ENCODE data around the gene TSFM.

The TSFM gene

DNA sequence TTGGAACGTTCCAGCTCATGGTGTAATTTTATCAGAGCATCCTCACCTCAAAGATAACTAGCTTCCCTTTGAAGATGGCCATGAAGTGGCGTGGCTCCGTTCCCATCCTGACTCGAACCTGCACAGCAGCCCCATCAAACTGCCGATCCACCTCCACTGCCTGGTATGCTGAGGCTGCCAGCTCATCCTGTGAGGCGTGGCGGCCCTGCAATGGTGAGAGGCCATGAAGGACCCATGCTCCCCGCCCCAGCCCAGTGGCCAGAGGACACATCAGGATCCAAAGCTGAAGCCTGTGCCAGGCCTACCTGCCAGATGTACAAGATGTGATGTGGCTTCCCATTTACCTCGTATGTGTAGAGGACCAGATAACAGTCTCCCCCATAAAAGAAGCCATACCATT is 24.7 kb downstream of the TSFM start:
- no peak overlapping the region for H3K4me2 ChIP-seq (ENCODE audit: low read depth, low read length, poor library complexity, severe bottlenecking)
- H3K36me3 ChIP-seq (ENCODE audit: low read length): no peaks in the 10 kb centered on the region
- no peaks in the 10 kb centered on the region for H3K9me2 ChIP-seq (replicated peaks; ENCODE audit: insufficient read depth, low read length)
- H3K27ac ChIP-seq (ENCODE audit: low read depth, low read length): no peak overlapping the region
- no peak overlapping the region for H2AFZ ChIP-seq (ENCODE audit: low read depth, low read length, severe bottlenecking)
- no peaks in the 10 kb centered on the region for H3K79me2 ChIP-seq (ENCODE audit: insufficient read depth, low read length)
- no peaks in the 10 kb centered on the region for H3F3A ChIP-seq (ENCODE audit: insufficient read depth)
- H3K9me3 ChIP-seq (ENCODE audit: insufficient read depth, low read length): no peaks in the 10 kb centered on the region
- no peaks in the 10 kb centered on the region for H3K27me3 ChIP-seq (ENCODE audit: low read length)
- H3K4me3 ChIP-seq (ENCODE audit: insufficient read depth, low read length, poor library complexity, severe bottlenecking): no peak overlapping the region
- H3K9ac ChIP-seq (ENCODE audit: low read length): no peak overlapping the region
- TF ChIP-seq, protein P1, sequence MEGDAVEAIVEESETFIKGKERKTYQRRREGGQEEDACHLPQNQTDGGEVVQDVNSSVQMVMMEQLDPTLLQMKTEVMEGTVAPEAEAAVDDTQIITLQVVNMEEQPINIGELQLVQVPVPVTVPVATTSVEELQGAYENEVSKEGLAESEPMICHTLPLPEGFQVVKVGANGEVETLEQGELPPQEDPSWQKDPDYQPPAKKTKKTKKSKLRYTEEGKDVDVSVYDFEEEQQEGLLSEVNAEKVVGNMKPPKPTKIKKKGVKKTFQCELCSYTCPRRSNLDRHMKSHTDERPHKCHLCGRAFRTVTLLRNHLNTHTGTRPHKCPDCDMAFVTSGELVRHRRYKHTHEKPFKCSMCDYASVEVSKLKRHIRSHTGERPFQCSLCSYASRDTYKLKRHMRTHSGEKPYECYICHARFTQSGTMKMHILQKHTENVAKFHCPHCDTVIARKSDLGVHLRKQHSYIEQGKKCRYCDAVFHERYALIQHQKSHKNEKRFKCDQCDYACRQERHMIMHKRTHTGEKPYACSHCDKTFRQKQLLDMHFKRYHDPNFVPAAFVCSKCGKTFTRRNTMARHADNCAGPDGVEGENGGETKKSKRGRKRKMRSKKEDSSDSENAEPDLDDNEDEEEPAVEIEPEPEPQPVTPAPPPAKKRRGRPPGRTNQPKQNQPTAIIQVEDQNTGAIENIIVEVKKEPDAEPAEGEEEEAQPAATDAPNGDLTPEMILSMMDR (IDR thresholded peaks at IDR 0.05; ENCODE audit: insufficient read depth, low read length, poor library complexity, severe bottlenecking): no peak
- no peak for TF ChIP-seq EZH2phosphoT487 (conservative IDR thresholded peaks at IDR 0.05; ENCODE audit: low read length)
- H4K20me1 ChIP-seq (ENCODE audit: low read depth, low read length): no peaks in the 10 kb centered on the region

DNA sequence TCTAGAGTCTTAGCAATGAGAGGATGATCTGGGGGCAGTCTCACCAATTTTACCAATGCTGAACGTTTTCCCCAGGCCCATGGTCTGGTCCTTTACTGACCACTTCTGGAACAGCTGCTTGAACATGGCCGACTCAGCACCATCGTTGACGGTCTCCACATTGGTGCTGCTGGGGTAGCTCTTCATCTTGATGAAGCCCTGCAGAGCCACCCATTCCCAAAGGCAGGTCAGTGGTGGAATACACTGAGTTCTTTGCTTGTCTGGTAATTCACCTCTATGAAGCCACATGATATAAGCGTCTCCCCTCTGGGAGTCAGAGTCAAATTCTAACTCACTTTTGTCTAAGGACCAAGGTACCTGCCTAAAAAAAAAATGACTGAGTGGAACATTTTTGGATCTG is 25.8 kb downstream of the TSFM start:
- Histone ChIP-seq H3K79me2 (ENCODE audit: insufficient read depth, low read length) (no peaks in the 10 kb centered on the region), H3K4me3 (ENCODE audit: insufficient read depth, low read length, poor library complexity, severe bottlenecking) (no peak overlapping the region), H3K9me3 (ENCODE audit: insufficient read depth, low read length) (no peaks in the 10 kb centered on the region), H3K27ac (ENCODE audit: low read depth, low read length) (no peak overlapping the region), H3K4me2 (ENCODE audit: low read depth, low read length, poor library complexity, severe bottlenecking) (no peak overlapping the region), H3F3A (ENCODE audit: insufficient read depth) (no peaks in the 10 kb centered on the region), H3K9ac (ENCODE audit: low read length) (no peak overlapping the region), H4K20me1 (ENCODE audit: low read depth, low read length) (no peaks in the 10 kb centered on the region), H2AFZ (ENCODE audit: low read depth, low read length, severe bottlenecking) (no peak overlapping the region), H3K9me2 (replicated peaks; ENCODE audit: insufficient read depth, low read length) (no peaks in the 10 kb centered on the region), H3K36me3 (ENCODE audit: low read length) (no peaks in the 10 kb centered on the region), H3K27me3 (ENCODE audit: low read length) (no peaks in the 10 kb centered on the region)
- TF ChIP-seq, protein P1 (IDR thresholded peaks at IDR 0.05; ENCODE audit: insufficient read depth, low read length, poor library complexity, severe bottlenecking): no peak
- no peak for TF ChIP-seq EZH2phosphoT487 (conservative IDR thresholded peaks at IDR 0.05; ENCODE audit: low read length)

DNA sequence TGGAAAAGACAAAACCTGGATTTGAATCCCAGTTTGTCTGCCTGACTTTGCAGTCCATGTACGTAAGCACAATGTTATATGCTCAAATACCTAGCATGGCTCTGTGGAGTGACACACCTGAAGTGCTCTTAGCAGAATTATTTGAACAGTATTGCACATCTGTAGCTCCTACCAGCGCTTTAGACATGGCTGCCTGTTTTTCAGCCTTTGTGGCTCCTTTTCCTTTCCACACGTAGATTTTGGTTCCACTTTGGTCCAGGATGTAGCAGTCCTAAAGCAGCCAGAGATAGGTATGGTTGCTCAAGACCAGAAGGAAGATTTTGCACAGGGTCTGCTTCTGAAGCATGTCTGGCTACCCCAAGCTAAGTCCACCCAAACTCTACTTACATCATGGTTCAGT is 26.8 kb downstream of the TSFM start:
- no peaks in the 10 kb centered on the region for H3K9me2 ChIP-seq (replicated peaks; ENCODE audit: insufficient read depth, low read length)

More for the DNA sequence above, 26.8 kb downstream of the TSFM start:
- H3K27ac ChIP-seq (ENCODE audit: low read depth, low read length): no peak overlapping the region
- no peak overlapping the region for H3K4me2 ChIP-seq (ENCODE audit: low read depth, low read length, poor library complexity, severe bottlenecking)
- no peaks in the 10 kb centered on the region for H3K9me3 ChIP-seq (ENCODE audit: insufficient read depth, low read length)
- TF ChIP-seq, protein P1 (IDR thresholded peaks at IDR 0.05; ENCODE audit: insufficient read depth, low read length, poor library complexity, severe bottlenecking): no peak
- no peak for TF ChIP-seq EZH2phosphoT487 (conservative IDR thresholded peaks at IDR 0.05; ENCODE audit: low read length)
- H3K79me2 ChIP-seq (ENCODE audit: insufficient read depth, low read length): no peaks in the 10 kb centered on the region
- no peaks in the 10 kb centered on the region for H3K27me3 ChIP-seq (ENCODE audit: low read length)
- no peak overlapping the region for H3K9ac ChIP-seq (ENCODE audit: low read length)
- no peak overlapping the region for H3K4me3 ChIP-seq (ENCODE audit: insufficient read depth, low read length, poor library complexity, severe bottlenecking)
- no peak overlapping the region for H2AFZ ChIP-seq (ENCODE audit: low read depth, low read length, severe bottlenecking)
- no peaks in the 10 kb centered on the region for H3F3A ChIP-seq (ENCODE audit: insufficient read depth)
- no peaks in the 10 kb centered on the region for H3K36me3 ChIP-seq (ENCODE audit: low read length)
- no peaks in the 10 kb centered on the region for H4K20me1 ChIP-seq (ENCODE audit: low read depth, low read length)
